K562 (cell line): Measurements from ENCODE around the gene CACNG7. TPM values are rescaled to one million over a fixed set of nuclear protein-coding genes. Genes with fewer than 3 reads are reported as not detected.

ENCODE experiments used
- ATAC-seq: fragments of 200-7000 bp; cut with Tn5 transposase; 3 replicates; pipeline ENCODE4 v1.9.1; 2020; ENCODE audit warnings: moderate library complexity
- BruUV-seq: library from RNA; stranded (reverse); fragments of 400-500 nt; replicated peaks from 2 replicates; lab custom pipeline; 2021; lab: Mats Ljungman, UMichigan
- CTCF ChIA-PET: fragments of 300-600 bp; formaldehyde crosslinking; extraction: SDS; loops from one replicate; lab custom pipeline; 2021; ENCODE audit warnings: low intra/inter-chr PET ratio; lab: Yijun Ruan, JAX
- POLR2A ChIA-PET: fragments of 300-600, 350-650 bp; sonication (Branson Sonifier 250); formaldehyde crosslinking; extraction: SDS; loops from one replicate; lab custom pipeline; 2021; ENCODE audit warnings: antibody characterized with exemption, inconsistent platforms; lab: Yijun Ruan, JAX
- DNase-seq, 4 experiments: peaks; one replicate each; pipeline versions ENCODE4 v3.0.0 to v3.0.0-alpha.2; 2011 to 2018; ENCODE audit warnings: low spot score in 3 of 4, mixed read lengths in 3 of 4; ENCODE audit errors: extremely low read depth in 1 of 4
- FAIRE-seq: peaks from 2 replicates; lab custom pipeline; 2011; peaks lifted over from hg19 to GRCh38; lab: Jason Lieb, UNC
- H2AFZ ChIP-seq: 2 replicates; pipeline ENCODE4 v1.6.0; 2011; ENCODE audit warnings: low read depth, low read length, control low read depth, inconsistent platforms
- H3K27ac ChIP-seq: fragments of 200-600 bp; 3 replicates; pipeline ENCODE4 v1.8.0; 2011; ENCODE audit warnings: low read depth, mild to moderate bottlenecking, control low read depth, inconsistent platforms, low read length, moderate library complexity, mixed read lengths; ENCODE audit errors: extremely low read depth
- H3K27me3 ChIP-seq, 2 experiments: fragments of 300-600 bp in 1 of 2; 2 replicates in 1 of 2; 3 replicates in 1 of 2; pipeline versions ENCODE4 v1.6.0 to v1.8.0; 2011; ENCODE audit warnings: inconsistent platforms in 2 of 2, low read length in 2 of 2, mild to moderate bottlenecking in 1 of 2, mixed read lengths in 1 of 2, moderate library complexity in 1 of 2; ENCODE audit not compliant: control insufficient read depth in 2 of 2, insufficient read depth in 2 of 2
- H3K36me3 ChIP-seq: fragments of 300-600 bp; 3 replicates; pipeline ENCODE4 v1.8.0; 2011; ENCODE audit warnings: mild to moderate bottlenecking, low read length, inconsistent platforms; ENCODE audit not compliant: control insufficient read depth, insufficient read depth
- H3K4me1 ChIP-seq, 2 experiments: fragments of 200-600 bp in 1 of 2; replicated peaks in 1 of 2; 2 replicates in 1 of 2; 3 replicates in 1 of 2; pipeline versions ENCODE4 v1.5.1 to v1.8.0; 2011; ENCODE audit warnings: inconsistent platforms in 2 of 2, low read length in 2 of 2, mild to moderate bottlenecking in 1 of 2, mixed read lengths in 1 of 2, moderate library complexity in 1 of 2; ENCODE audit not compliant: control insufficient read depth in 2 of 2, insufficient read depth in 2 of 2
- H3K4me2 ChIP-seq: 2 replicates; pipeline ENCODE4 v1.6.1; 2011; ENCODE audit warnings: low read length, control low read depth, inconsistent platforms, mixed read lengths; ENCODE audit not compliant: insufficient read depth
- H3K4me3 ChIP-seq: fragments of 200-600 bp; sonication (generic), shearing (Covaris generic); 2 replicates; pipeline ENCODE4 v1.5.1; 2016; ENCODE audit warnings: control low read depth, inconsistent platforms
- H3K79me2 ChIP-seq: fragments of 200-600 bp; 3 replicates; pipeline ENCODE4 v1.8.0; 2011; ENCODE audit warnings: low read length, inconsistent platforms; ENCODE audit not compliant: control insufficient read depth, insufficient read depth
- H3K9ac ChIP-seq, 2 experiments: 2 replicates each; pipeline versions ENCODE4 v1.6.0 to v1.6.1; 2011; ENCODE audit warnings: low read depth in 2 of 2, low read length in 2 of 2, control low read depth in 1 of 2, inconsistent platforms in 1 of 2, mild to moderate bottlenecking in 1 of 2, mixed read lengths in 1 of 2; ENCODE audit not compliant: insufficient read depth in 1 of 2
- H3K9me1 ChIP-seq: one replicate; pipeline ENCODE4 v1.6.0; 2011; ENCODE audit warnings: inconsistent platforms, mild to moderate bottlenecking, low read length, moderate library complexity; ENCODE audit not compliant: control insufficient read depth, insufficient read depth
- H3K9me3 ChIP-seq: replicated peaks from 2 replicates; pipeline ENCODE4 v1.5.1; 2011; ENCODE audit warnings: low read depth, low read length, inconsistent platforms; ENCODE audit not compliant: control insufficient read depth, insufficient read depth
- H4K20me1 ChIP-seq: replicated peaks from 2 replicates; pipeline ENCODE4 v1.6.1; 2011; ENCODE audit warnings: low read length, inconsistent platforms, mixed read lengths; ENCODE audit not compliant: control insufficient read depth, insufficient read depth
- CTCF ChIP-seq, 3 experiments: IDR thresholded peaks in 2 of 3; conservative IDR thresholded peaks in 1 of 3; 2 replicates each; pipeline ENCODE4 v1.5.1; 2011 to 2012; ENCODE audit warnings: low read length in 3 of 3, mild to moderate bottlenecking in 3 of 3, control low read depth in 2 of 3, improper control_type of control experiment in 1 of 3, inconsistent platforms in 1 of 3, low read depth in 1 of 3, mixed read lengths in 1 of 3, moderate library complexity in 1 of 3; ENCODE audit not compliant: insufficient read depth in 2 of 3
- CTCFL ChIP-seq: IDR thresholded peaks from 2 replicates; pipeline ENCODE4 v1.6.1; 2011; ENCODE audit warnings: borderline replicate concordance, low read depth, mild to moderate bottlenecking, moderate library complexity, low read length; ENCODE audit not compliant: insufficient read depth, poor library complexity, severe bottlenecking
- DEAF1 ChIP-seq: fragments of 450-650 bp; formaldehyde crosslinking; IDR thresholded peaks from 2 replicates; pipeline ENCODE4 v1.4.0; 2020; ENCODE audit warnings: mild to moderate bottlenecking, moderate library complexity
- PPARD ChIP-seq: fragments of 250-450 bp; sonication (Bioruptor Pico); IDR thresholded peaks from 2 replicates; pipeline ENCODE4 v1.8.0; 2022; ENCODE audit warnings: inconsistent platforms, mild to moderate bottlenecking, moderate library complexity
- WGBS: fragments of 100-300 bp; shearing (Covaris generic); methylation state at CpG from one replicate; pipeline ENCODE4 v1.1.6; 2016; ENCODE audit warnings: low coverage, mixed read lengths; ENCODE audit not compliant: insufficient coverage; ENCODE audit errors: missing lambda C conversion rate; 5-methylcytosine and 5-hydroxymethylcytosine counted together
- in situ Hi-C: fragments of 300-500 bp; cut with MboI; formaldehyde crosslinking; loops from 4 replicates; pipeline ENCODE4 v1.15.0; 2018; ENCODE audit warnings: inconsistent platforms, mixed read lengths
- intact Hi-C: fragments of 100-400 bp; cut with micrococcal nuclease; formaldehyde crosslinking; loops from 2 replicates; pipeline ENCODE4 v1.14.2; 2022
- polyA plus RNA-seq, 8 experiments: library from polyadenylated mRNA; depleted of rRNA in 4 of 8; stranded (reverse) in 5 of 8; unstranded in 3 of 8; fragments of >200 nt; fragmentation: Nextera tagmentation in 2 of 8; fragmentation: Illumina TruSeq in 1 of 8; extraction: Ambion mirVana in 2 of 8; extraction: Trizol in 1 of 8; gene quantifications; 2 replicates each; pipeline versions ENCODE4 v1.2.1 to v1.2.3, GENCODE V29; 2011 to 2014; ENCODE audit warnings: inconsistent platforms in 1 of 8, missing spikeins in 1 of 8
- total RNA-seq, 7 experiments: library from RNA; depleted of rRNA in 6 of 7; stranded (reverse); fragments of >200 nt in 6 of 7; fragmentation: Illumina TruSeq in 2 of 7; extraction: Trizol in 2 of 7; gene quantifications; 2 replicates each; pipeline versions ENCODE4 v1.2.1 to v1.2.3, GENCODE V29; 2011 to 2021; ENCODE audit warnings: low replicate concordance in 1 of 7
- TF ChIP-seq, protein P1 (sequence below): fragments of 250-450 bp; sonication (Bioruptor Pico); IDR thresholded peaks from 2 replicates; pipeline ENCODE4 v1.8.0; 2021; ENCODE audit warnings: borderline replicate concordance, mild to moderate bottlenecking, moderate library complexity; ENCODE audit not compliant: poor library complexity, severe bottlenecking

CACNG7 gene
- total and polyA plus RNA-seq, 9 of the 15 experiments (the other 6 are each of a cell fraction or from before 2014, with no cell fraction given): not detected

DNA sequence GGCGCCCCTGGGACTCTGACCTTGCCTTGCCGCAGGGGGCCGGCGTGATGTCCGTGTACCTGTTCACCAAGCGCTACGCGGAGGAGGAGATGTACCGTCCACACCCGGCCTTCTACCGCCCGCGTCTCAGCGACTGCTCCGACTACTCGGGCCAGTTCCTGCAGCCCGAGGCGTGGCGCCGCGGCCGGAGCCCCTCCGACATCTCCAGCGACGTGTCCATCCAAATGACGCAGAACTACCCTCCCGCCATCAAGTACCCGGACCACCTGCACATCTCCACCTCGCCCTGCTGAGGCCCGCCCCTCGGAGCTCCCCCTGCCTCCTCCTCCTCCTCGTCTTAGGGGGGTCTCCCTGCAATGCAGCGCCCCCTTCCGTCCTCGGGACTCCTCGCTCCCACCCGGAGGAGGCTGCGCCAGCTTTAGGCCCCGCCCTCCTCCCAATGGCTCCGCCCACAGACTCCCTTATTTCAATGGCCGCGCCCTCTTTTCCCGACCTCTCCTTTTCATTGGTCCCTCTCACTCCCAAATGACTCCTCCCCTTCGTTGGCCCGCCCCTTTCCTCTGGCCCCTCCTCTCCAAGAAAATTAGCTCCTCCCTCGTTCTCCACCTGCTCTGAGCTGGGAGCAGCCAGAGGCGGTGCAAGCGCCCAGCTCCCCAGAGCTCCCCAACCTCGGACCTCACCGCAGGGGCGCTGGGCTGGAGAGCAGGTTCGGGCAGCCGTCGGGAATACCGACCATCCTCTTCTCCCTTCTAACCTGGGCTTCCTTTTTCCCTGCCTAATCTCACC lies 33.1 kb downstream of the CACNG7 start:
- CTCF ChIA-PET: no interaction called here
- peak; percentile 65 for FAIRE-seq
- DNase-seq: peak; percentile 57 to 85 (median 82)
- TF ChIP-seq DEAF1 (CRISPR knock-in tag) (no peak), CTCF (IDR thresholded peaks at IDR 0.05 in 2 of 3, conservative IDR thresholded peaks at IDR 0.05 in 1 of 3; ENCODE audit: insufficient read depth in 2 of 3, low read depth in 1 of 3, low read length in 3 of 3) (peak; percentile 20 to 38 (median 35); a peak in 4 of 6 replicates), CTCFL (peak; percentile 19), PPARD (CRISPR knock-in tag) (no peak)
- TF ChIP-seq, protein P1, sequence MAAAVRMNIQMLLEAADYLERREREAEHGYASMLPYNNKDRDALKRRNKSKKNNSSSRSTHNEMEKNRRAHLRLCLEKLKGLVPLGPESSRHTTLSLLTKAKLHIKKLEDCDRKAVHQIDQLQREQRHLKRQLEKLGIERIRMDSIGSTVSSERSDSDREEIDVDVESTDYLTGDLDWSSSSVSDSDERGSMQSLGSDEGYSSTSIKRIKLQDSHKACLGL (CRISPR knock-in tag): no peak

More for the DNA sequence above, 33.1 kb downstream of the CACNG7 start:
- WGBS: 28% methylated on average over 28 of the region's 55 CpGs
- intact Hi-C loops: no loop called here
- H3K9me1 ChIP-seq: no peaks in the 10 kb centered on the region
- H3K9ac ChIP-seq: no peak overlapping the region
- in situ Hi-C loops: no loop called here
- H4K20me1 ChIP-seq: no peaks in the 10 kb centered on the region; the same call in 1 of the 2 replicates
- no peak overlapping the region for H2AFZ ChIP-seq
- H3K79me2 ChIP-seq: no peaks in the 10 kb centered on the region
- H3K27me3 ChIP-seq: peaks cover 9 to 25% of the 10 kb centered on the region in 2 experiments; a peak in 3 of 5 replicates
- ATAC-seq: peak; percentile 99
- no peaks in the 10 kb centered on the region for H3K36me3 ChIP-seq
- H3K27ac ChIP-seq: no peak overlapping the region
- POLR2A ChIA-PET: interaction anchor here (0.6 to 0.7 kb wide), 3 partner anchors 59 to 1292 kb away, joined by 3 read pairs; no protein-coding TSS in a partner anchor
- H3K4me2 ChIP-seq: no peak overlapping the region
- no peak overlapping the region for H3K4me3 ChIP-seq
- peaks cover 0 to 13% of the 10 kb centered on the region in 2 experiments; a peak in 2 of 5 replicates for H3K4me1 ChIP-seq
- no TSS peak for BruUV-seq
- H3K9me3 ChIP-seq: no peaks in the 10 kb centered on the region
